ENCODE results near the gene PLP1. TPM values are rescaled to one million over a fixed set of nuclear protein-coding genes. Genes with fewer than 3 reads are reported as not detected.

PLP1 gene
- total and polyA plus RNA-seq, 9 of the 15 experiments (the other 6 are each of a cell fraction or from before 2014, with no cell fraction given), result not detected

GRCh38 chrX:103830848-103831247, 54.2 kb downstream of the PLP1 start (continued):
- TF ChIP-seq ZMIZ1 (IDR thresholded peaks at IDR 0.05; ENCODE audit: low read depth in 2 of 2, low read length in 2 of 2), result no peak
- no peak for TF ChIP-seq GABPA (tag; conservative IDR thresholded peaks at IDR 0.05; ENCODE audit: low read depth)

- Histone ChIP-seq H3K79me2 (ENCODE audit: control insufficient read depth, insufficient read depth, low read length) (no peaks in the 10 kb centered on the region), H4K20me1 (replicated peaks; ENCODE audit: control insufficient read depth, insufficient read depth, low read length) (no peaks in the 10 kb centered on the region), H3K4me1 (replicated peaks in 1 of 2; ENCODE audit: control insufficient read depth in 2 of 2, insufficient read depth in 2 of 2, low read length in 2 of 2) (peaks cover 0 to 9% of the 10 kb centered on the region in 2 experiments; a peak in 2 of 5 replicates), H3K9ac (ENCODE audit: insufficient read depth in 1 of 2, low read depth in 2 of 2, low read length in 2 of 2) (peak overlapping the region in 1 of 2 experiments; percentile 52; a peak in 1 of 4 replicates), H3K4me2 (ENCODE audit: insufficient read depth, low read length) (peak overlapping the region; percentile 53), H3K9me1 (ENCODE audit: control insufficient read depth, insufficient read depth, low read length) (no peaks in the 10 kb centered on the region), H3K27me3 (ENCODE audit: control insufficient read depth in 2 of 2, insufficient read depth in 2 of 2, low read length in 2 of 2) (peaks cover 7 to 27% of the 10 kb centered on the region in 2 experiments; a peak in 4 of 5 replicates), H3K4me3 (peak overlapping the region; percentile 31; the same call in 1 of the 2 replicates), H3K9me3 (replicated peaks; ENCODE audit: control insufficient read depth, insufficient read depth, low read depth, low read length) (no peaks in the 10 kb centered on the region), H2AFZ (ENCODE audit: low read depth, low read length) (peak overlapping the region; percentile 68; the same call in 1 of the 2 replicates), H3K27ac (ENCODE audit: extremely low read depth, low read depth, low read length) (no peak overlapping the region), H3K36me3 (ENCODE audit: control insufficient read depth, insufficient read depth, low read length) (no peaks in the 10 kb centered on the region)
- in situ Hi-C loops (cut with MboI) (no loop called here), intact Hi-C loops (cut with micrococcal nuclease) (no loop called here)
- TF ChIP-seq HMBOX1 (IDR thresholded peaks at IDR 0.05) (no peak), ARNT (IDR thresholded peaks at IDR 0.05) (no peak), ZBTB2 (IDR thresholded peaks at IDR 0.05) (peak; percentile 69; the same call in 1 of the 2 replicates), MEIS2 (IDR thresholded peaks at IDR 0.05; ENCODE audit: partially characterized antibody) (peak; percentile 33), MTA3 (IDR thresholded peaks at IDR 0.05; ENCODE audit: borderline replicate concordance) (no peak), NCOA1 (IDR thresholded peaks at IDR 0.05; ENCODE audit: low read depth) (no peak), TAF15 (IDR thresholded peaks at IDR 0.05; ENCODE audit: low read depth, low read length) (no peak), NRF1 (conservative IDR thresholded peaks at IDR 0.05 in 1 of 2, IDR thresholded peaks at IDR 0.05 in 1 of 2) (peak; percentile 91 to 92)
- ATAC-seq (no peak), DNase-seq (ENCODE audit: extremely low read depth in 1 of 4, low spot score in 3 of 4) (peak; percentile 43 to 67 (median 53)), FAIRE-seq (no peak)
- 7% methylated on average over 6 of the region's 11 CpGs for WGBS (ENCODE audit: insufficient coverage, low coverage, missing lambda C conversion rate)
- no TSS peak for BruUV-seq (replicated peaks)
- POLR2A ChIA-PET, result no interaction called here
- CTCF ChIA-PET (ENCODE audit: low intra/inter-chr PET ratio), result no interaction called here
These were observed 54.7 kb downstream of the PLP1 start for GRCh38 chrX:103831342-103831802.
